SK-N-SH treated with all-trans-retinoic acid at 6 μM for 48 hours (cell line): Measurements from ENCODE around the gene COL6A1.

ENCODE experiments used
- ATAC-seq: fragments of 200-7000 bp; cut with Tn5 transposase; 3 replicates; pipeline ENCODE4 v1.9.1; 2020; ENCODE audit warnings: mild to moderate bottlenecking, moderate library complexity
- ARNTL ChIP-seq: fragments of 450-650 bp; formaldehyde crosslinking; IDR thresholded peaks from 2 replicates; pipeline ENCODE4 v1.5.0; 2020; ENCODE audit warnings: low read depth, mild to moderate bottlenecking, moderate library complexity, borderline replicate concordance
- BACH2 ChIP-seq: fragments of 250-450 bp; sonication (Bioruptor Pico); IDR thresholded peaks from 2 replicates; pipeline ENCODE4 v1.9.0; 2021; ENCODE audit warnings: mild to moderate bottlenecking, borderline replicate concordance
- CSDC2 ChIP-seq: fragments of 250-450 bp; sonication (Bioruptor Pico); IDR thresholded peaks from 2 replicates; pipeline ENCODE4 v1.5.0; 2020; ENCODE audit warnings: mild to moderate bottlenecking, moderate library complexity
- ESRRG ChIP-seq: fragments of 250-450 bp; sonication (Bioruptor Pico); IDR thresholded peaks from 2 replicates; pipeline ENCODE4 v1.6.1; 2021; ENCODE audit warnings: mild to moderate bottlenecking
- GLIS3 ChIP-seq: fragments of 250-450 bp; sonication (Bioruptor Pico); IDR thresholded peaks from 2 replicates; pipeline ENCODE4 v1.5.0; 2020; ENCODE audit warnings: mild to moderate bottlenecking, moderate library complexity
- ISL1 ChIP-seq: fragments of 250-450 bp; sonication (Bioruptor Pico); IDR thresholded peaks from 2 replicates; pipeline ENCODE4 v2.1.2; 2022; ENCODE audit warnings: mild to moderate bottlenecking, moderate library complexity
- OSR1 ChIP-seq: fragments of 250-450 bp; sonication (Bioruptor Pico); IDR thresholded peaks from 2 replicates; pipeline ENCODE4 v1.8.0; 2022; ENCODE audit warnings: moderate library complexity, mild to moderate bottlenecking, inconsistent platforms
- RARB ChIP-seq: fragments of 250-450 bp; sonication (Bioruptor Pico); IDR thresholded peaks from 2 replicates; pipeline ENCODE4 v1.8.0; 2021; ENCODE audit warnings: mild to moderate bottlenecking, moderate library complexity
- TOX ChIP-seq: fragments of 250-450 bp; sonication (Bioruptor Pico); IDR thresholded peaks from 2 replicates; pipeline ENCODE4 v1.8.0; 2021; ENCODE audit warnings: mild to moderate bottlenecking, moderate library complexity, borderline replicate concordance
- ZC3H10 ChIP-seq: fragments of 250-450 bp; sonication (Bioruptor Pico); IDR thresholded peaks from 2 replicates; pipeline ENCODE4 v1.5.1; 2021; ENCODE audit warnings: mild to moderate bottlenecking, moderate library complexity
- ZFP3 ChIP-seq: fragments of 250-450 bp; sonication (Bioruptor Pico); IDR thresholded peaks from 2 replicates; pipeline ENCODE4 v1.5.0; 2020; ENCODE audit warnings: mild to moderate bottlenecking, moderate library complexity
- ZFP30 ChIP-seq: fragments of 450-650 bp; formaldehyde crosslinking; IDR thresholded peaks from 2 replicates; pipeline ENCODE4 v1.5.0; 2022; ENCODE audit warnings: mild to moderate bottlenecking, moderate library complexity
- ZNF565 ChIP-seq: fragments of 450-650 bp; formaldehyde crosslinking; conservative IDR thresholded peaks from 2 replicates; pipeline ENCODE4 v1.5.0; 2020; ENCODE audit warnings: low read depth, mild to moderate bottlenecking, moderate library complexity
- ZNF70 ChIP-seq: fragments of 450-650 bp; formaldehyde crosslinking; IDR thresholded peaks from 2 replicates; pipeline ENCODE4 v1.5.0; 2020; ENCODE audit warnings: mild to moderate bottlenecking, moderate library complexity
- ZNF8 ChIP-seq: fragments of 450-650 bp; formaldehyde crosslinking; IDR thresholded peaks from 2 replicates; pipeline ENCODE4 v1.5.0; 2020; ENCODE audit warnings: mild to moderate bottlenecking, moderate library complexity
- TF ChIP-seq, protein P1 (sequence below): fragments of 250-450 bp; sonication (Bioruptor Pico); IDR thresholded peaks from 2 replicates; pipeline ENCODE4 v1.8.0; 2021; ENCODE audit warnings: low read depth, mild to moderate bottlenecking, moderate library complexity, borderline replicate concordance
- TF ChIP-seq, protein P2 (sequence below): fragments of 250-450 bp; sonication (Bioruptor Pico); IDR thresholded peaks from 2 replicates; pipeline ENCODE4 v1.5.1; 2021; ENCODE audit warnings: mild to moderate bottlenecking, moderate library complexity
- TF ChIP-seq, protein P3 (sequence below): fragments of 250-450 bp; sonication (Bioruptor Pico); IDR thresholded peaks from 2 replicates; pipeline ENCODE4 v1.5.0; 2020; ENCODE audit warnings: mild to moderate bottlenecking, moderate library complexity
- TF ChIP-seq, protein P4 (sequence below): fragments of 250-450 bp; sonication (Bioruptor Pico); IDR thresholded peaks from 2 replicates; pipeline ENCODE4 v1.8.0; 2020; ENCODE audit warnings: mild to moderate bottlenecking, moderate library complexity, borderline replicate concordance
- TF ChIP-seq, protein P5 (sequence below): fragments of 250-450 bp; sonication (Bioruptor Pico); IDR thresholded peaks from 2 replicates; pipeline ENCODE4 v1.5.1; 2020; ENCODE audit warnings: low read depth, mild to moderate bottlenecking, moderate library complexity

Gene COL6A1

DNA sequence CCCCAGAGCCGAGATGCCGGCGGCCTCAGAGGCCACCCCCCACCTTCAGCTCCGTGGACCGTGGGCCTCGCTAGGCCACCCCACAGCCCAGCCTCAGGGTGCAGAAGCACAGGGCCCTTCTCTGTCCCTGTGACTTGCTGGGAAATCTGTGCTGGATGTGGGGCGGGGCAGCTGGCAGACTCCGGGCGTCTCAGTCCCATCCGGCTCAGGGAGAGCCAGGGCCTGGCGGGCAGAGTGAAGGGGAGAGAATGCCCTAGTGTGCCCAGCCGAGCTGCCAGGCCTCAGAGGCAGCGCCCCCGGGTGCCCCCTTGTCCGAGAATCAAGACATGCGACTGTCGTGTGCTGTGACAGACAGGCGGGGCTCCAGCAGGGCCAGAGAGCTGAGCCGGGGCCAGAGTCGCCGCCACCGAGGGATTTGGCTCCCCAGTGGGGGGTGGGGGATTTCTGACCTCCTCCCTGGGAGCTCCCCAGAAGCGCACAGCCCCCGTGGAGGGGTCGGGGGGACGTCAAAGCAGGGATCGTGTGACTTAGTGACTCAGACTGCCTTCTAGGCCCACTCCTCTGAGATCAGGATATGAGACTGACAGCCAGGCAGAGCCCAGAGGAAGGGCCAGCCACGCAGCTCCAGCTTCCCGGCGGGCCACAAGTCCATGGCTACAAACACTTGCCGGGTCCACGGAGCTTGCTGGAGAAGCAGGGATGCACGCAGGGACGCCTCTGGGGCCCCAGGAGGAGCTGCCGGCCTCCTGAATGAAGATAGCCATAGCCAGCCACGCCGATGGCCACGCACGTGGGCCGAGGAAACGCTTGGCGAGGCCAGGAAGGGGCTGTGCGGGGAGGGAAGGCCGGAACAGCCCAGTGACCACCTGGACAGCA lies 11.9 kb downstream of the COL6A1 start (continued):
- TF ChIP-seq, protein P1, sequence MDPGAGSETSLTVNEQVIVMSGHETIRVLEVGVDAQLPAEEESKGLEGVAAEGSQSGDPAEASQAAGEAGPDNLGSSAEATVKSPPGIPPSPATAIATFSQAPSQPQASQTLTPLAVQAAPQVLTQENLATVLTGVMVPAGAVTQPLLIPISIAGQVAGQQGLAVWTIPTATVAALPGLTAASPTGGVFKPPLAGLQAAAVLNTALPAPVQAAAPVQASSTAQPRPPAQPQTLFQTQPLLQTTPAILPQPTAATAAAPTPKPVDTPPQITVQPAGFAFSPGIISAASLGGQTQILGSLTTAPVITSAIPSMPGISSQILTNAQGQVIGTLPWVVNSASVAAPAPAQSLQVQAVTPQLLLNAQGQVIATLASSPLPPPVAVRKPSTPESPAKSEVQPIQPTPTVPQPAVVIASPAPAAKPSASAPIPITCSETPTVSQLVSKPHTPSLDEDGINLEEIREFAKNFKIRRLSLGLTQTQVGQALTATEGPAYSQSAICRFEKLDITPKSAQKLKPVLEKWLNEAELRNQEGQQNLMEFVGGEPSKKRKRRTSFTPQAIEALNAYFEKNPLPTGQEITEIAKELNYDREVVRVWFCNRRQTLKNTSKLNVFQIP (CRISPR knock-in tag): no peak
- no peak for TF ChIP-seq GLIS3
- TF ChIP-seq TOX (CRISPR knock-in tag): no peak
- TF ChIP-seq ISL1: no peak

DNA sequence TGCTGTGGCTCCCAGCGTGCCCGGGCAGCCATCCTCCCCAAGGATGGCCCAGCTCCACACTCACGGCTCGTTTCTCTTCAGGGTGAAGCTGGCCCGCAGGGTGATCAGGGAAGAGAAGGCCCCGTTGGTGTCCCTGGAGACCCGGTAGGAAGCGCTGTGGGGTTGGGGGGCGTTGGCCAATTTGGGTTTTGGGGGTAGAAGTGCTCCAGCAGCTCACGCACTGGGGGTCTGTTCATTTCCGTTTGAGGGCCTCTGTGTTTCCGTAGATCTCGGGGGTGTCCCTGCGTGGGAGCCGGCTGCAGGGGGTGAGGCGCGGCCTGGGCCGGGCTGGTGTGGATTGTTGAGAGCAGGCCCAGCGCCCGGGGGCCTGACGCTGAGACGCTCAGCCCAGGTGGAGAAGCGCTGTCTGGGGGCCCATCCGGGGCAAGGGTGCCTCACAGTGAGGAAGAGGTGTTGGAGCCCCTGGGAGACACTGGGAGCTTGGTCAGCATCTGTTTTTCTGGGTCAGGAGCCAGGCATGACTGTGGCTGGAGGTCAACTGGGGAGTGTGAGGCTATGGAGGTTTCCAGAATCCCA lies 12.6 kb downstream of the COL6A1 start:
- TF ChIP-seq, protein P2, sequence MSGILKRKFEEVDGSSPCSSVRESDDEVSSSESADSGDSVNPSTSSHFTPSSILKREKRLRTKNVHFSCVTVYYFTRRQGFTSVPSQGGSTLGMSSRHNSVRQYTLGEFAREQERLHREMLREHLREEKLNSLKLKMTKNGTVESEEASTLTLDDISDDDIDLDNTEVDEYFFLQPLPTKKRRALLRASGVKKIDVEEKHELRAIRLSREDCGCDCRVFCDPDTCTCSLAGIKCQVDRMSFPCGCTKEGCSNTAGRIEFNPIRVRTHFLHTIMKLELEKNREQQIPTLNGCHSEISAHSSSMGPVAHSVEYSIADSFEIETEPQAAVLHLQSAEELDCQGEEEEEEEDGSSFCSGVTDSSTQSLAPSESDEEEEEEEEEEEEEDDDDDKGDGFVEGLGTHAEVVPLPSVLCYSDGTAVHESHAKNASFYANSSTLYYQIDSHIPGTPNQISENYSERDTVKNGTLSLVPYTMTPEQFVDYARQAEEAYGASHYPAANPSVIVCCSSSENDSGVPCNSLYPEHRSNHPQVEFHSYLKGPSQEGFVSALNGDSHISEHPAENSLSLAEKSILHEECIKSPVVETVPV (CRISPR knock-in tag): no peak
- TF ChIP-seq, protein P3, sequence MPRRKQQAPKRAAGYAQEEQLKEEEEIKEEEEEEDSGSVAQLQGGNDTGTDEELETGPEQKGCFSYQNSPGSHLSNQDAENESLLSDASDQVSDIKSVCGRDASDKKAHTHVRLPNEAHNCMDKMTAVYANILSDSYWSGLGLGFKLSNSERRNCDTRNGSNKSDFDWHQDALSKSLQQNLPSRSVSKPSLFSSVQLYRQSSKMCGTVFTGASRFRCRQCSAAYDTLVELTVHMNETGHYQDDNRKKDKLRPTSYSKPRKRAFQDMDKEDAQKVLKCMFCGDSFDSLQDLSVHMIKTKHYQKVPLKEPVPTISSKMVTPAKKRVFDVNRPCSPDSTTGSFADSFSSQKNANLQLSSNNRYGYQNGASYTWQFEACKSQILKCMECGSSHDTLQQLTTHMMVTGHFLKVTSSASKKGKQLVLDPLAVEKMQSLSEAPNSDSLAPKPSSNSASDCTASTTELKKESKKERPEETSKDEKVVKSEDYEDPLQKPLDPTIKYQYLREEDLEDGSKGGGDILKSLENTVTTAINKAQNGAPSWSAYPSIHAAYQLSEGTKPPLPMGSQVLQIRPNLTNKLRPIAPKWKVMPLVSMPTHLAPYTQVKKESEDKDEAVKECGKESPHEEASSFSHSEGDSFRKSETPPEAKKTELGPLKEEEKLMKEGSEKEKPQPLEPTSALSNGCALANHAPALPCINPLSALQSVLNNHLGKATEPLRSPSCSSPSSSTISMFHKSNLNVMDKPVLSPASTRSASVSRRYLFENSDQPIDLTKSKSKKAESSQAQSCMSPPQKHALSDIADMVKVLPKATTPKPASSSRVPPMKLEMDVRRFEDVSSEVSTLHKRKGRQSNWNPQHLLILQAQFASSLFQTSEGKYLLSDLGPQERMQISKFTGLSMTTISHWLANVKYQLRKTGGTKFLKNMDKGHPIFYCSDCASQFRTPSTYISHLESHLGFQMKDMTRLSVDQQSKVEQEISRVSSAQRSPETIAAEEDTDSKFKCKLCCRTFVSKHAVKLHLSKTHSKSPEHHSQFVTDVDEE (CRISPR knock-in tag): no peak
- TF ChIP-seq ESRRG (CRISPR knock-in tag) (no peak), ZNF8 (CRISPR knock-in tag) (no peak), ZFP30 (CRISPR knock-in tag) (no peak), ZC3H10 (CRISPR knock-in tag) (no peak), ZFP3 (CRISPR knock-in tag) (no peak), ISL1 (no peak), ZNF70 (CRISPR knock-in tag) (no peak), RARB (no peak)
- TF ChIP-seq, protein P4, sequence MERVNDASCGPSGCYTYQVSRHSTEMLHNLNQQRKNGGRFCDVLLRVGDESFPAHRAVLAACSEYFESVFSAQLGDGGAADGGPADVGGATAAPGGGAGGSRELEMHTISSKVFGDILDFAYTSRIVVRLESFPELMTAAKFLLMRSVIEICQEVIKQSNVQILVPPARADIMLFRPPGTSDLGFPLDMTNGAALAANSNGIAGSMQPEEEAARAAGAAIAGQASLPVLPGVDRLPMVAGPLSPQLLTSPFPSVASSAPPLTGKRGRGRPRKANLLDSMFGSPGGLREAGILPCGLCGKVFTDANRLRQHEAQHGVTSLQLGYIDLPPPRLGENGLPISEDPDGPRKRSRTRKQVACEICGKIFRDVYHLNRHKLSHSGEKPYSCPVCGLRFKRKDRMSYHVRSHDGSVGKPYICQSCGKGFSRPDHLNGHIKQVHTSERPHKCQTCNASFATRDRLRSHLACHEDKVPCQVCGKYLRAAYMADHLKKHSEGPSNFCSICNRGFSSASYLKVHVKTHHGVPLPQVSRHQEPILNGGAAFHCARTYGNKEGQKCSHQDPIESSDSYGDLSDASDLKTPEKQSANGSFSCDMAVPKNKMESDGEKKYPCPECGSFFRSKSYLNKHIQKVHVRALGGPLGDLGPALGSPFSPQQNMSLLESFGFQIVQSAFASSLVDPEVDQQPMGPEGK (CRISPR knock-in tag): no peak
- no peak for ATAC-seq

DNA sequence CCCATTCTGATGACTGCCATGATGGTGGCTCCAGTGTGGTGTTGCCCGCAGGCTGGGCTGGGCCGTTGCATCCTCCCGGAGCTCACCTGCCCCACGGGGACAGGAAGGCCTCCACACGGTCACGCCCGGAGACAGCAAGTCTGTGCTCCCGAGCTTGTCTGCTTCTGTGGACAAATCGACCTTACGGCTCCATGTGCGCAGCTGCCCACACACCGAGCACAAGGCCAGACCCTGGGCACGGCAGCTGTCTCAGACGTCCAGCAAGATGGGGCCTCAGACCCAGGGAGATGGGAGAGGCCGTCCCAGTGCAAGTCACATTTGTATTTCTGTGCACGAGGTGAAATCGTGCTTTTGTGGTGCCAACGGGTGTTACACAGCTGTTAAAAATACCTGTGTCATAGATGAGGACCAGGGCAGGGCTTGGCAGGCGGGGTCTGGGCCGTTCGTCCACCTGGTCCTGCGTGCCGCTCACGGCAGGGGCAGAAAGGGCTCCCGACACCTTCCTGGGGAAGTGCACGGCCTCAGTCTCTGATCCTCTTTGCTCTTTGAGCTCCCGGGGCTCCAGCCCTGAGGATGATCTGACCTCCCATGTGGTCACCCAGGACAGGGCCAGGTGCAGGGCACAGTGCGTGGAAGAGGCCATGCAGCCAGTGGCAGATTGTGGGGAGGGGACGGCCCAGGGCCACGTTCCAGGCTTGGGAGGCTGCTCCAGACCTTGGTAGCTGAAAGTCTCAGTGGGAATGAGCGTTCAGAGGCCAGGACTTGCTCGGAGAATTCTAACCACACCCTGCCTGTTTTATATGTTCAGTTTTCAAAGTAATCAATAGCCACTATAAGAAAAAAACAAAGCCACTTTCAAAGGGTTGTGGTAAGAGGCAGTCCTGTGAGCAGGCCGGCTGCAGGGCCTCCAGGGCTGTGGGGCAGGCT lies 13.5 kb downstream of the COL6A1 start:
- ATAC-seq: no peak
- TF ChIP-seq ZNF565 (CRISPR knock-in tag): no peak
- no peak for TF ChIP-seq ARNTL (CRISPR knock-in tag)
- TF ChIP-seq BACH2 (CRISPR knock-in tag): no peak
- no peak for TF ChIP-seq ZNF8 (CRISPR knock-in tag)
- TF ChIP-seq, protein P2 (CRISPR knock-in tag): no peak
- TF ChIP-seq, protein P4 (CRISPR knock-in tag): no peak
- TF ChIP-seq ISL1: no peak
- TF ChIP-seq OSR1: no peak
- TF ChIP-seq ZNF70 (CRISPR knock-in tag): no peak
- TF ChIP-seq, protein P5, sequence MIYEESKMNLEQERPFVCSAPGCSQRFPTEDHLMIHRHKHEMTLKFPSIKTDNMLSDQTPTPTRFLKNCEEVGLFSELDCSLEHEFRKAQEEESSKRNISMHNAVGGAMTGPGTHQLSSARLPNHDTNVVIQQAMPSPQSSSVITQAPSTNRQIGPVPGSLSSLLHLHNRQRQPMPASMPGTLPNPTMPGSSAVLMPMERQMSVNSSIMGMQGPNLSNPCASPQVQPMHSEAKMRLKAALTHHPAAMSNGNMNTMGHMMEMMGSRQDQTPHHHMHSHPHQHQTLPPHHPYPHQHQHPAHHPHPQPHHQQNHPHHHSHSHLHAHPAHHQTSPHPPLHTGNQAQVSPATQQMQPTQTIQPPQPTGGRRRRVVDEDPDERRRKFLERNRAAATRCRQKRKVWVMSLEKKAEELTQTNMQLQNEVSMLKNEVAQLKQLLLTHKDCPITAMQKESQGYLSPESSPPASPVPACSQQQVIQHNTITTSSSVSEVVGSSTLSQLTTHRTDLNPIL (CRISPR knock-in tag): no peak
- no peak for TF ChIP-seq CSDC2 (CRISPR knock-in tag)
- TF ChIP-seq TOX (CRISPR knock-in tag): no peak
- TF ChIP-seq, protein P1 (CRISPR knock-in tag): no peak
